NCI-H82 treated with DMSO at 0.1 percent for 48 hours (cell line): ENCODE data around the gene SLC10A1.

ENCODE experiments used
- DNase-seq: peaks from one replicate; lab custom pipeline; 2025; ENCODE audit not compliant: unreplicated experiment; lab: John Stamatoyannopoulos, UW

SLC10A1 gene

GRCh38 chr14:69811227-69811867 lies 14.3 kb upstream of the SLC10A1 start:
- DNase-seq = no peak

GRCh38 chr14:69808919-69809808 lies 12.1 kb upstream of the SLC10A1 start:
- no peak for DNase-seq

- DNase-seq = no peak
Observed at GRCh38 chr14:69807192-69807591, 10.2 kb upstream of the SLC10A1 start.

DNA sequence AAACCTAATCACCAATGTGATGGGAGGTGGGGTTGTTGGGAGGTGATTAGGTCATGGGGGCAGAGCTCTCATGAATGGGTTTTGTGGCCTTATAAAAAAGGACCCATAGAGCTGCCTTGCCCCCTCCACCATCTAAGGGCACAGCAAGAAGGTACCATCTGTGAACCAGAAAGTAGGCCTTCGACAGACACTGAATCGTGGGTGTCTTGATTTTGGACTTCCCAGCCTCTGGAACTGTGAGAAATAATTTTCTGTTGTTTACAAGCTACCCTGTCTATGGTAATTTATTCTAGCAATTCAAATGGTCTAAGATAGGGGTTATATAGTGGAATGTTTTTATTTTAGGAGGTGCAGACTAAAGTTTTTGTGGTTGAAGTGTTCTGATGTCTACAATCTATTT lies 7.9 kb upstream of the SLC10A1 start:
- no peak for DNase-seq

DNA sequence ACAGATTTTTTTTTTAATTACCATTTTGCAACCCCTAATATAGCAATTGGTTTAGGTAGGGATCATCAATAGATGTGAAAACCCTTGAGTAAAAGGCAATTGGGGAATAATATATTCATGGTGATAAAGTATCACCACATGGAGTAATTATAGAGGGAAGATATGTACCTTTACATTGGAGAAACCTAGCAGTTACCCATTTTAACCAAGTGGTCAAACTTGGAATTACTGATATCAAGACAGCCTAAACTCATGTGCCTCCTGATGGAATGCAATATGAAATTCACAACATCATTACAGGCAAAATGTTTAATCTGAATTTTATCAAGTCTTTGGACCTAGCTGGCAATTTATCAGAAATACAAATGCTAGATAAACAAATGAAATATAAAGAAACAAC lies 6.7 kb upstream of the SLC10A1 start:
- DNase-seq = no peak

GRCh38 chr14:69798339-69798735 lies 1.3 kb upstream of the SLC10A1 start:
- DNase-seq = no peak

DNA sequence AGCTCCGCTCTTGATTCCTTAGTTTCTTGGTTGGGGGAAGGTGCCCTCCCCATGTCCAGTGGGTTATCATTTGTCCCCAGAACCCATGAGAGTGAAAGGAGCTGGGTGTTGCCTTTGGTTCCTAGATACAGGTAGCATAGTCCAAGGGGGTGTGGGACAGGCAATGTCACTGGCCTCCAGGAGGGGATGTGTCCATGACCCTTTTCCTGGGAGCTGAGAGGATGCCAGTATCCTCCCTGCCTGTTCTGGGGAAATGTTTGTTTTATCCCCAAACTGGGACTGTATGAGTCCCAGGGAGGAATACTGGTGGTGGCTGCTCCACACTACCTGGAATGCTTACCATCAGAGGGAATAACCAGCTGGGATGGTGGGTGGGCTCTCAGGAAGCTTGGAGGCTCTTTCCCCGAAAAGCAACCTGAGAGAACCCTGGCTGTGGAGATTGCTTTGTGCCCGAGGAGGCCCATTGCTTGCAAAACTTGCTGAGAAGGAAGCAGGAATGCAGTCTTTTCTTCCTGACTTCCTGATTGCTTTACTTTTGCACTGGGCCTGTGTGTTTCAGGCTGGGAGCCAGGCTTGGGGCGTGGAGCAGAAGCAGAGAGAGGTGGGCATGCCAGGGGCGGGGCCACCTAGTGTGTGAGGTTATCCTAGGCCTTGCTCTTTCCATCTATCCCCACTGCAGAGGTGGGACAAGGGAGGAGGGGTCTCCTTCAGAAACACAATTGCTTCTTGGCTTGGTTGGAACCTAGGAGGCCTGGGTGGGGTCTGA lies 715 bp upstream of the SLC10A1 start:
- DNase-seq = no peak

GRCh38 chr14:69795691-69796090 lies 1.4 kb downstream of the SLC10A1 start:
- no peak for DNase-seq

DNA sequence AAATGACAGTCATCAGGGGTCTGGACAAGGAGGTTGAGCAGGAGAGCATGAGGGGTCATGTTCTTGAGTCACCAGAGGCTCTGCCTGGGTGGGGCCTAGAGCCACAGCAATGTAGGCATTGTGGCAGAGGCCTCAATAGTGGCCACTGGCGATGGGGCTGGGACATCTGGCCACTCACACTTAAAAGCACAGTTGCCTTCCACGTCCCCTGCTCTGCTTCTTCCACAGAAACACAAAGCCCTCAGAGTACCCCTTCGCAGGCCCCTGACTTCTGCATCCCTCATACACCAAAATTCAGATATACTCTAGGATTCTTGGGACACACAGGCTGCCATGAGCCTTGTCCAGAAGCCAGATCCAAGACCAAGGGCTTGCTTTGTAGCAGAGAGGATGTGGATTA lies 2.2 kb downstream of the SLC10A1 start:
- DNase-seq = no peak

DNA sequence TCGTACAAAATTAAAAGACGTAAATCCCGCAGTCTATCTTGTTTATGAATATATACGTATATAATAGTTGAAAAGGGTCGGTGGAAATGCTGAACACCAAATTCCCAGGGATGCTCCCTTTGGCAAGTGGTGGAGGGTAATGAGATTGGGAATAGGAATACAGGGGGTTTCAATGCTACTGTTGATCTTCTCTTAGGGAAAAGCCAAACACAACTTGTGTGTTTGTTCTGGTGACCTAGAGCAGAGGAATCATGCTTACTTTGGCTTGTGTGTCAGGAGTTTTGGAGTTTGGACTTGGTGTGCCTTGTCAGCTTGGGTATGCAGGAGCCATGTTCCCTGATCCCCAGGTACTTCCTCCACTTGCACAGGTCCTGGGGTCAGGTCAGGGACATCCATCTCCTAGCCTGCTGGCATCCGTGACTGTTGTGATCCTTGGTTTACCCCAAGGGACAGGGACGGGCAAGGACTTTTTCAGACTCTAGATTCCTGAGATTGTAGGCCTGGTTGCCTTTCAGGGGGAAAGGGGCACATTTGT lies 4.1 kb downstream of the SLC10A1 start:
- DNase-seq = no peak

DNA sequence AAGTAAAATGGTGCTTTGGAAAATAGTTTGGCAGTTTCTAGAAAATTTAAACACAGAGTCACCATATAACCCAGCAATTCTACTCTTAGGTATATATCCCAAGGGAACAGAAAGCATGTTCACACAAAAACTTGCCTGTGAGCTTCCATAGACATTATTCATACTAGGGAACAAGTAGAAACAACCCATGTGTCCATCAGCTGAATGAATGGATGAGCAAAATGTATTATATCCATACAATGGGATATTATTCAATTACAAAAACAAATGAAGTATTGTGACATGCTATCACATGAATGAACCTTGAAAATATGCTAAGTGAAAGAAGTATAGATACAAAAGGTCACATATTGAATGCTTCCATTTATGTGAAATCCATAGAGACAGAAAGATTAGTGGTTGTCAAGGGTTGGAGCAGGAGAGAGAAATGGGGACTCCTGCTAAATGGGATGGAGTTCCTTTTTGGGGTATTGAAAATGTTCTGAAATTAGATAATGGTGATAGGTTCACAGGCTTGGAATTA lies 7.9 kb downstream of the SLC10A1 start:
- DNase-seq = no peak

- DNase-seq = no peak
Observed at GRCh38 chr14:69786603-69787002, 10.4 kb downstream of the SLC10A1 start.

GRCh38 chr14:69784942-69785341 lies 12.1 kb downstream of the SLC10A1 start:
- DNase-seq = no peak

DNA sequence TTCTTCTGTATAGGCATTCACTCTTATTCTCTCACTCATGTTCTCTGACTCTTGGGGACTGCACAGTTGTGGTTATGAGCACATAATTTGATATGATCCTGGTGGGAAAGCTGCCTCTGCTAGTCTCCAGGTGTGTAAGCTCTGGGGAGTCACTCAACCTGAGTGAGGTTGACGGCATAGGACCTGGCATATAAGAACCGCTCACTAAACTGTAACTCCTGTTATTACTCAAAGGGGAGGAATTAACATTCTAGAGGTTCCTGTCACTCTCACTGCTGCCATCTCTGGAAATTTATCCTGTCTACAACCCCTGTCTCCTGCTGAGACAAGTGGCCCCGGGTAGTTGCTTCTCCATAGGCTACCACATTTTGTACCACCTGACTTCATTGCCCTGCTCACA lies 16.1 kb downstream of the SLC10A1 start:
- no peak for DNase-seq

DNA sequence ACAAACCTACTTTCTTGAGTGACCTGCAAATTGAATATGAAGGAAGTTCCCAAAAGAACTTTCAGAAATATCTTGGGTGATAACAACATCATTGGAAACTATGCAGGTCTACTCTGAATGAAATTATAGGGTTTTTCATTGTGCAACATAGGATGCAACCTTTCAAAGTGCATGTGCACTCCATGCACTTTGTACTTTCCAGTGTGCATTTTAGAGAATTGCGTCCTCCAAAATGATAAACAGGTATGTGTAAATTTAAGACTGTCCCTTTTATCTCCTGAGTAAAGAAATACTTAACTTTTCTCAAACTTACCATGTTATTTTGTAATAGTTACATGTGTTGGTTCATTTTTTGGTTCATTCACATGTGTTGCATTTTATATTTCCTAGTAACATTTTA lies 16.9 kb downstream of the SLC10A1 start:
- no peak for DNase-seq

- DNase-seq = no peak
Observed at GRCh38 chr14:69779088-69779487, 18.0 kb downstream of the SLC10A1 start.

DNA sequence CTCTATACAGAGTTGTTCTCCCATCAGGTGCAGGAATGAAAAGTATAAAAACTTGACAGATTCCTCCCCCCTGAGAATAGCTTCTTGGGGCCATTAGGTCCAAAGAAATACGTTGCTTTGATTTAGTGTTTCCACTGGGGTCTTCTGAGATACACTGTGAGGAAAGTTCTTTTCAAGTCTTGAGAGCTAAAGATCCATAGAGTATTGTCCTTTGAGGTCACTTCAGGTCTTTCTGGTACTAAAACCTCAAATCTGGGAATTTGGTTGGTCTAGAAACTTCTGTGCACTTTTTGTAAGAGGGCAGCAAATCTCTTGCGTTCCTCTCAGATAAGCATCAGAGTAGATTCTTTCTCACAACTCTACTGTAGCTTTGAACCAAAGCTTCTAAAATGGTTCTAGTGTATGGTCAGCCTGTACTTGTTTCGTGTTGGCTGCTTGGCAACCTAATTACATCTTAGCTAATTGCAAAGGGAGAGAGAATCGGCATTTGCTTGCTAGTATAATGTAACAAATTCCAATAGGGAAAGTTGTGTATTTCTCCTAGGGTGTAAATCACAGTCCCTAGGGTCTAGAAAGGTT lies 20.1 kb downstream of the SLC10A1 start:
- DNase-seq = no peak

DNA sequence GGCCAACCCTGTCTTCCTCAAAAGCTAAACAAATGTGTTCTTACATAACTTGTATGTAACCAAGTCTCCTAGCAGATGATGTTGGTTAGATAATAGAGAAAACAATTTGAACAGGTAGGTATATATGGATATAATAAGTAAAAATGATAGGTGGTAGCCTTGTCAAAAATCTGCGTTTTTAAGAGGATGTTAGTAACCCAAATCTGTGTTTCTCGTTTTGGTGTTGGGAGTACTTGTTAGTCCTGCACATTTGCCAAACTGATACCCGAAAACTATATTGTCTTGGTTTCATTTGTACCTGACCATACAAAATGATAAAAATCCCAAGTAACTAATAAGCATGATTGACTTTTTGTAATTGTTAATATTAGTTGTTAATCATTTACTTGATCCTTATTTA lies 22.0 kb downstream of the SLC10A1 start:
- no peak for DNase-seq

GRCh38 chr14:69773571-69774276 lies 23.3 kb downstream of the SLC10A1 start:
- no peak for DNase-seq
